ENCODE results near the gene DHCR24.

- TF ChIP-seq CTCF (IDR thresholded peaks at IDR 0.05; ENCODE audit: low read length) (no peak), EZH2 (optimal IDR thresholded peaks at IDR 0.05; ENCODE audit: low read depth, low read length) (no peak)
Observed at GRCh38 chr1:54871275-54872035, 15.5 kb downstream of the DHCR24 start.
